H9 (cell line): ENCODE data around the gene FBXL16. TPM values are rescaled to one million over a fixed set of nuclear protein-coding genes. Genes with fewer than 3 reads are reported as not detected.

Source experiments
- DNase-seq: peaks from one replicate; pipeline ENCODE4 v3.0.0-alpha.2; 2017
- H2AFZ ChIP-seq: one replicate; pipeline ENCODE4 v1.6.1; 2013; ENCODE audit warnings: mild to moderate bottlenecking, low read length, control low read depth, moderate library complexity
- H2AK5ac ChIP-seq: 2 replicates; pipeline ENCODE4 v1.6.1; 2013; ENCODE audit warnings: low read length, control low read depth, mixed read lengths; ENCODE audit not compliant: insufficient read length
- H2BK120ac ChIP-seq: one replicate; pipeline ENCODE4 v1.6.1; 2013; ENCODE audit warnings: low read depth, mild to moderate bottlenecking, low read length, control low read depth, inconsistent platforms; ENCODE audit not compliant: poor library complexity, severe bottlenecking
- H2BK12ac ChIP-seq: 2 replicates; pipeline ENCODE4 v1.6.1; 2013; ENCODE audit warnings: low read length, control low read depth, mixed read lengths, low read depth; ENCODE audit not compliant: insufficient read length
- H2BK15ac ChIP-seq: 2 replicates; pipeline ENCODE4 v1.6.1; 2013; ENCODE audit warnings: low read depth, low read length, control low read depth
- H2BK20ac ChIP-seq: one replicate; pipeline ENCODE4 v1.6.1; 2013; ENCODE audit warnings: low read depth, mild to moderate bottlenecking, low read length, control low read depth, inconsistent platforms; ENCODE audit not compliant: poor library complexity, severe bottlenecking
- H2BK5ac ChIP-seq: 2 replicates; pipeline ENCODE4 v1.6.1; 2013; ENCODE audit warnings: low read length, control low read depth, mixed read lengths; ENCODE audit not compliant: insufficient read length
- H3K14ac ChIP-seq: 2 replicates; pipeline ENCODE4 v1.6.1; 2013; ENCODE audit warnings: low read length, control low read depth; ENCODE audit not compliant: insufficient read depth
- H3K18ac ChIP-seq: 2 replicates; pipeline ENCODE4 v1.6.1; 2013; ENCODE audit warnings: low read depth, mild to moderate bottlenecking, mixed read lengths, low read length, control low read depth; ENCODE audit not compliant: insufficient read length
- H3K23ac ChIP-seq: 2 replicates; pipeline ENCODE4 v1.6.1; 2013; ENCODE audit warnings: low read length, control low read depth, mixed read lengths, low read depth; ENCODE audit not compliant: insufficient read length
- H3K23me2 ChIP-seq: 2 replicates; pipeline ENCODE4 v1.6.1; 2013; ENCODE audit warnings: low read depth, mild to moderate bottlenecking, mixed read lengths, low read length, control low read depth; ENCODE audit not compliant: insufficient read length, poor library complexity, severe bottlenecking
- H3K27ac ChIP-seq: 2 replicates; pipeline ENCODE4 v1.5.1; 2013; ENCODE audit warnings: low read length, control low read depth, mixed read lengths, low read depth; ENCODE audit not compliant: insufficient read length
- H3K27me3 ChIP-seq: 2 replicates; pipeline ENCODE4 v1.6.1; 2013; ENCODE audit warnings: low read length, control low read depth, inconsistent platforms; ENCODE audit not compliant: insufficient read depth
- H3K4ac ChIP-seq: 2 replicates; pipeline ENCODE4 v1.6.1; 2013; ENCODE audit warnings: low read depth, mild to moderate bottlenecking, control low read depth, inconsistent platforms, low read length, moderate library complexity
- H3K4me1 ChIP-seq: 2 replicates; pipeline ENCODE4 v1.6.1; 2013; ENCODE audit warnings: low read length, control low read depth, inconsistent platforms; ENCODE audit not compliant: insufficient read depth
- H3K4me2 ChIP-seq: 2 replicates; pipeline ENCODE4 v1.6.1; 2013; ENCODE audit warnings: low read length, control low read depth, mixed read lengths; ENCODE audit not compliant: insufficient read length, insufficient read depth
- H3K56ac ChIP-seq: 2 replicates; pipeline ENCODE4 v1.6.1; 2013; ENCODE audit warnings: low read depth, mild to moderate bottlenecking, mixed read lengths, low read length, control low read depth; ENCODE audit not compliant: insufficient read length
- H3K79me1 ChIP-seq: 2 replicates; pipeline ENCODE4 v1.6.1; 2013; ENCODE audit warnings: low read depth, mild to moderate bottlenecking, moderate library complexity, low read length, control low read depth, inconsistent platforms; ENCODE audit not compliant: insufficient read depth, poor library complexity, severe bottlenecking
- H3K79me2 ChIP-seq: 2 replicates; pipeline ENCODE4 v1.6.1; 2013; ENCODE audit warnings: low read length, control low read depth, inconsistent platforms; ENCODE audit not compliant: insufficient read depth
- H3K9ac ChIP-seq: 2 replicates; pipeline ENCODE4 v1.6.1; 2013; ENCODE audit warnings: low read length, control low read depth, mixed read lengths; ENCODE audit not compliant: insufficient read length; ENCODE audit errors: extremely low read depth
- H3K9me3 ChIP-seq: one replicate; pipeline ENCODE4 v1.6.1; 2013; ENCODE audit warnings: low read depth, low read length, inconsistent platforms; ENCODE audit not compliant: control insufficient read depth
- H3T11ph ChIP-seq: one replicate; pipeline ENCODE4 v1.6.1; 2013; ENCODE audit warnings: mild to moderate bottlenecking, low read length, control low read depth, inconsistent platforms
- H4K20me1 ChIP-seq: one replicate; pipeline ENCODE4 v1.6.1; 2013; ENCODE audit not compliant: control insufficient read depth, insufficient read length, insufficient read depth
- H4K5ac ChIP-seq: 2 replicates; pipeline ENCODE4 v1.6.1; 2013; ENCODE audit warnings: low read depth, mild to moderate bottlenecking, mixed read lengths, low read length, control low read depth; ENCODE audit not compliant: insufficient read length
- H4K8ac ChIP-seq: replicated peaks from 2 replicates; pipeline ENCODE4 v1.6.1; 2013; ENCODE audit warnings: low read length, control low read depth, mixed read lengths, low read depth; ENCODE audit not compliant: insufficient read length
- H4K91ac ChIP-seq: 2 replicates; pipeline ENCODE4 v1.6.1; 2013; ENCODE audit warnings: low read depth, mild to moderate bottlenecking, moderate library complexity, mixed read lengths, low read length, control low read depth; ENCODE audit not compliant: insufficient read length
- H3K27ac Mint-ChIP-seq, 3 experiments: 2 replicates in 2 of 3; 3 replicates in 1 of 3; pipeline ENCODE4 v1.8.0; 2020 to 2021; ENCODE audit warnings: mixed read lengths in 3 of 3, mild to moderate bottlenecking in 1 of 3, moderate library complexity in 1 of 3
- H3K27me3 Mint-ChIP-seq: 2 replicates; pipeline ENCODE4 v1.8.0; 2021; ENCODE audit warnings: low read depth, mild to moderate bottlenecking, moderate library complexity, mixed read lengths
- H3K36me3 Mint-ChIP-seq, 3 experiments: 2 replicates in 2 of 3; 3 replicates in 1 of 3; pipeline ENCODE4 v1.8.0; 2020 to 2021; ENCODE audit warnings: low read depth in 3 of 3, mixed read lengths in 3 of 3; ENCODE audit not compliant: insufficient read depth in 1 of 3
- H3K4me1 Mint-ChIP-seq, 2 experiments: 2 replicates each; pipeline ENCODE4 v1.8.0; 2020; ENCODE audit warnings: mixed read lengths in 2 of 2
- H3K4me3 Mint-ChIP-seq, 2 experiments: 2 replicates in 1 of 2; 3 replicates in 1 of 2; pipeline ENCODE4 v1.8.0; 2020 to 2021; ENCODE audit warnings: mild to moderate bottlenecking in 2 of 2, mixed read lengths in 2 of 2, moderate library complexity in 1 of 2
- H3K9me3 Mint-ChIP-seq, 2 experiments: 2 replicates in 1 of 2; 3 replicates in 1 of 2; pipeline ENCODE4 v1.8.0; 2020; ENCODE audit warnings: mild to moderate bottlenecking in 2 of 2, mixed read lengths in 2 of 2, moderate library complexity in 1 of 2
- CTCF ChIP-seq: fragments of 200-600 bp; sonication (generic); conservative IDR thresholded peaks from 3 replicates; pipeline ENCODE4 v1.8.0; 2021; ENCODE audit warnings: antibody characterized with exemption, mild to moderate bottlenecking
- WGBS: extraction: QIAGEN DNeasy Blood & Tissue Kit; methylation state at CpG from one replicate; pipeline ENCODE4 v1.1.7; 2013; ENCODE audit warnings: missing lambda C conversion rate, low lambda C conversion rate, mixed read lengths; ENCODE audit not compliant: insufficient read length; ENCODE audit errors: extremely low coverage; 5-methylcytosine and 5-hydroxymethylcytosine counted together
- total RNA-seq: library from RNA; stranded (reverse); gene quantifications from 2 replicates; pipeline ENCODE4 v1.2.1, GENCODE V29; 2021

FBXL16 gene
- total RNA-seq, 1 experiment from 2014 or later: 9.6 TPM

- H2AK5ac ChIP-seq: no peak overlapping the region
- no peak overlapping the region for H3K27ac Mint-ChIP-seq
- TF ChIP-seq CTCF: no peak
- H3K27me3 ChIP-seq: no peaks in the 10 kb centered on the region
- peaks cover 20 to 31% of the 10 kb centered on the region in 2 experiments for H3K4me1 Mint-ChIP-seq
- DNase-seq: no peak
- no peaks in the 10 kb centered on the region for H3K79me1 ChIP-seq
- H3T11ph ChIP-seq: no peak overlapping the region
- H4K20me1 ChIP-seq: no peaks in the 10 kb centered on the region
- H3K4me2 ChIP-seq: no peak overlapping the region
- H4K8ac ChIP-seq: no peak overlapping the region
- H4K91ac ChIP-seq: no peak overlapping the region
- no peaks in the 10 kb centered on the region for H3K9me3 Mint-ChIP-seq
- no peak overlapping the region for H3K4ac ChIP-seq
- H3K9ac ChIP-seq: no peak overlapping the region
- H3K79me2 ChIP-seq: no peaks in the 10 kb centered on the region
- H4K5ac ChIP-seq: no peak overlapping the region
- no peak overlapping the region for H2AFZ ChIP-seq
- H2BK120ac ChIP-seq: no peak overlapping the region
- H3K27me3 Mint-ChIP-seq: peaks cover 15% of the 10 kb centered on the region
- no peak overlapping the region for H3K27ac ChIP-seq
- H2BK20ac ChIP-seq: no peak overlapping the region
- H2BK5ac ChIP-seq: no peak overlapping the region
- H3K4me3 Mint-ChIP-seq: no peak overlapping the region
- no peak overlapping the region for H3K56ac ChIP-seq
- H3K4me1 ChIP-seq: no peaks in the 10 kb centered on the region
- no peak overlapping the region for H2BK12ac ChIP-seq
- no peak overlapping the region for H3K23ac ChIP-seq
- no peaks in the 10 kb centered on the region for H3K23me2 ChIP-seq
- WGBS: no CpG with 5 or more reads among the region's 6 CpGs
- no peaks in the 10 kb centered on the region for H3K36me3 Mint-ChIP-seq
- no peak overlapping the region for H3K14ac ChIP-seq
- no peaks in the 10 kb centered on the region for H3K9me3 ChIP-seq
- H2BK15ac ChIP-seq: no peak overlapping the region
- H3K18ac ChIP-seq: no peak overlapping the region
Observed at GRCh38 chr16:749010-749409, 43.4 kb upstream of the FBXL16 start.
